ENCODE measurements around the gene SIRT3.

Gene SIRT3

DNA sequence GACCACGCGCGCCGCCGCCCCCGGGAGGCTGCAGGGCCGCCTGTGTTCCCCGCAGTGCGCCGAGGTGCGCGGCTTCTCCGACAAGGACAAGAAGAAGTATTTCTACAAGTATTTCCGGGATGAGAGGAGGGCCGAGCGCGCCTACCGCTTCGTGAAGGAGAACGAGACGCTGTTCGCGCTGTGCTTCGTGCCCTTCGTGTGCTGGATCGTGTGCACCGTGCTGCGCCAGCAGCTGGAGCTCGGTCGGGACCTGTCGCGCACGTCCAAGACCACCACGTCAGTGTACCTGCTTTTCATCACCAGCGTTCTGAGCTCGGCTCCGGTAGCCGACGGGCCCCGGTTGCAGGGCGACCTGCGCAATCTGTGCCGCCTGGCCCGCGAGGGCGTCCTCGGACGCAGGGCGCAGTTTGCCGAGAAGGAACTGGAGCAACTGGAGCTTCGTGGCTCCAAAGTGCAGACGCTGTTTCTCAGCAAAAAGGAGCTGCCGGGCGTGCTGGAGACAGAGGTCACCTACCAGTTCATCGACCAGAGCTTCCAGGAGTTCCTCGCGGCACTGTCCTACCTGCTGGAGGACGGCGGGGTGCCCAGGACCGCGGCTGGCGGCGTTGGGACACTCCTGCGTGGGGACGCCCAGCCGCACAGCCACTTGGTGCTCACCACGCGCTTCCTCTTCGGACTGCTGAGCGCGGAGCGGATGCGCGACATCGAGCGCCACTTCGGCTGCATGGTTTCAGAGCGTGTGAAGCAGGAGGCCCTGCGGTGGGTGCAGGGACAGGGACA is 44.8 kb upstream of the SIRT3 start:
- no peaks in the 10 kb centered on the region for H3K27me3 ChIP-seq (ENCODE audit: insufficient read depth, low read length)

DNA sequence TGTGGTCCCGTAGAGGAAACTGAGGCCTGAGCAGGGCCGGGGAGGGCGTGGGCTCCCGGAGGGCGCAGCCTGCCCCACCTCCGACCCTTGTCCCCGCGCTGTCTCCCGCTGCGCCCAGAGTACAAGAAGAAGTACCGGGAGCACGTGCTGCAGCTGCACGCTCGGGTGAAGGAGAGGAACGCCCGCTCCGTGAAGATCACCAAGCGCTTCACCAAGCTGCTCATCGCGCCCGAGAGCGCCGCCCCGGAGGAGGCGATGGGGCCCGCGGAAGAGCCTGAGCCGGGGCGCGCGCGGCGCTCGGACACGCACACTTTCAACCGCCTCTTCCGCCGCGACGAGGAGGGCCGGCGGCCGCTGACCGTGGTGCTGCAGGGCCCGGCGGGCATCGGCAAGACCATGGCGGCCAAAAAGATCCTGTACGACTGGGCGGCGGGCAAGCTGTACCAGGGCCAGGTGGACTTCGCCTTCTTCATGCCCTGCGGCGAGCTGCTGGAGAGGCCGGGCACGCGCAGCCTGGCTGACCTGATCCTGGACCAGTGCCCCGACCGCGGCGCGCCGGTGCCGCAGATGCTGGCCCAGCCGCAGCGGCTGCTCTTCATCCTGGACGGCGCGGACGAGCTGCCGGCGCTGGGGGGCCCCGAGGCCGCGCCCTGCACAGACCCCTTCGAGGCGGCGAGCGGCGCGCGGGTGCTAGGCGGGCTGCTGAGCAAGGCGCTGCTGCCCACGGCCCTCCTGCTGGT is 44.0 kb upstream of the SIRT3 start:
- H3K14ac ChIP-seq (ENCODE audit: low read length) = no peak overlapping the region
- H2BK12ac ChIP-seq (ENCODE audit: low read length) = no peak overlapping the region
- DNase-seq = peak in 1 of 2 donors; percentile 38
- no peak overlapping the region for H2AK5ac ChIP-seq (ENCODE audit: low read length)
- peaks cover 2 to 6% of the 10 kb centered on the region in 2 experiments for H3K4me1 ChIP-seq (ENCODE audit: control insufficient read depth in 1 of 2, insufficient read depth in 2 of 2, low read length in 2 of 2)
- H3K4me3 ChIP-seq (ENCODE audit: low read depth, low read length) = no peak overlapping the region
- WGBS (ENCODE audit: extremely low coverage, insufficient coverage, insufficient read length) = no CpG with 5 or more reads among the region's 85 CpGs
- H4K12ac ChIP-seq (ENCODE audit: low read depth, low read length) = no peak overlapping the region
- H2AFZ ChIP-seq (ENCODE audit: insufficient read depth, low read length, poor library complexity) = no peak overlapping the region
- H3K9me3 ChIP-seq (ENCODE audit: insufficient read depth, low read depth, low read length) = no peaks in the 10 kb centered on the region
- H3K9ac ChIP-seq (ENCODE audit: low read length) = no peak overlapping the region
- no peaks in the 10 kb centered on the region for H3K36me3 ChIP-seq (ENCODE audit: control insufficient read depth in 1 of 2, insufficient read depth in 2 of 2, low read length in 2 of 2)
- H3K27me3 ChIP-seq (ENCODE audit: insufficient read depth, low read length) = no peaks in the 10 kb centered on the region
- H3K79me2 ChIP-seq (ENCODE audit: control insufficient read depth, insufficient read depth, low read length, poor library complexity) = no peaks in the 10 kb centered on the region
- H2BK120ac ChIP-seq (ENCODE audit: insufficient read depth, low read length, poor library complexity) = no peak overlapping the region
- no peak overlapping the region for H3K27ac ChIP-seq (ENCODE audit: low read depth, low read length)
- no peak overlapping the region for H4K91ac ChIP-seq (ENCODE audit: low read depth, low read length)
- no peak overlapping the region for H3K18ac ChIP-seq (ENCODE audit: low read length)
- H4K8ac ChIP-seq (ENCODE audit: low read depth, low read length) = no peak overlapping the region
- peaks cover 4% of the 10 kb centered on the region for H3K79me1 ChIP-seq (ENCODE audit: low read length)
- H3K4ac ChIP-seq (ENCODE audit: low read depth, low read length) = no peak overlapping the region
- H2BK5ac ChIP-seq (ENCODE audit: low read depth, low read length, poor library complexity) = no peak overlapping the region
- H3K23ac ChIP-seq (ENCODE audit: low read length) = no peak overlapping the region
- H3K4me2 ChIP-seq (ENCODE audit: low read length) = no peak overlapping the region

More for the DNA sequence above, 44.8 kb upstream of the SIRT3 start:
- Histone ChIP-seq H4K8ac (ENCODE audit: low read depth, low read length) (no peak overlapping the region), H3K4me2 (ENCODE audit: low read length) (no peak overlapping the region), H3K9me3 (ENCODE audit: insufficient read depth, low read depth, low read length) (no peaks in the 10 kb centered on the region), H3K79me2 (ENCODE audit: control insufficient read depth, insufficient read depth, low read length, poor library complexity) (no peaks in the 10 kb centered on the region), H2AFZ (ENCODE audit: insufficient read depth, low read length, poor library complexity) (no peak overlapping the region), H3K4me3 (ENCODE audit: low read depth, low read length) (no peak overlapping the region), H3K27ac (ENCODE audit: low read depth, low read length) (no peak overlapping the region), H3K4ac (ENCODE audit: low read depth, low read length) (no peak overlapping the region), H3K79me1 (ENCODE audit: low read length) (peaks cover 4% of the 10 kb centered on the region), H2AK5ac (ENCODE audit: low read length) (no peak overlapping the region), H4K12ac (ENCODE audit: low read depth, low read length) (no peak overlapping the region), H3K36me3 (ENCODE audit: control insufficient read depth in 1 of 2, insufficient read depth in 2 of 2, low read length in 2 of 2) (no peaks in the 10 kb centered on the region), H2BK12ac (ENCODE audit: low read length) (no peak overlapping the region), H3K4me1 (ENCODE audit: control insufficient read depth in 1 of 2, insufficient read depth in 2 of 2, low read length in 2 of 2) (peaks cover 2 to 6% of the 10 kb centered on the region in 2 experiments), H3K23ac (ENCODE audit: low read length) (no peak overlapping the region), H3K9ac (ENCODE audit: low read length) (no peak overlapping the region), H4K91ac (ENCODE audit: low read depth, low read length) (no peak overlapping the region), H3K14ac (ENCODE audit: low read length) (no peak overlapping the region), H3K18ac (ENCODE audit: low read length) (no peak overlapping the region), H2BK5ac (ENCODE audit: low read depth, low read length, poor library complexity) (no peak overlapping the region), H2BK120ac (ENCODE audit: insufficient read depth, low read length, poor library complexity) (no peak overlapping the region)
- no peak for DNase-seq
- WGBS (ENCODE audit: extremely low coverage, insufficient coverage, insufficient read length) = no CpG with 5 or more reads among the region's 79 CpGs

DNA sequence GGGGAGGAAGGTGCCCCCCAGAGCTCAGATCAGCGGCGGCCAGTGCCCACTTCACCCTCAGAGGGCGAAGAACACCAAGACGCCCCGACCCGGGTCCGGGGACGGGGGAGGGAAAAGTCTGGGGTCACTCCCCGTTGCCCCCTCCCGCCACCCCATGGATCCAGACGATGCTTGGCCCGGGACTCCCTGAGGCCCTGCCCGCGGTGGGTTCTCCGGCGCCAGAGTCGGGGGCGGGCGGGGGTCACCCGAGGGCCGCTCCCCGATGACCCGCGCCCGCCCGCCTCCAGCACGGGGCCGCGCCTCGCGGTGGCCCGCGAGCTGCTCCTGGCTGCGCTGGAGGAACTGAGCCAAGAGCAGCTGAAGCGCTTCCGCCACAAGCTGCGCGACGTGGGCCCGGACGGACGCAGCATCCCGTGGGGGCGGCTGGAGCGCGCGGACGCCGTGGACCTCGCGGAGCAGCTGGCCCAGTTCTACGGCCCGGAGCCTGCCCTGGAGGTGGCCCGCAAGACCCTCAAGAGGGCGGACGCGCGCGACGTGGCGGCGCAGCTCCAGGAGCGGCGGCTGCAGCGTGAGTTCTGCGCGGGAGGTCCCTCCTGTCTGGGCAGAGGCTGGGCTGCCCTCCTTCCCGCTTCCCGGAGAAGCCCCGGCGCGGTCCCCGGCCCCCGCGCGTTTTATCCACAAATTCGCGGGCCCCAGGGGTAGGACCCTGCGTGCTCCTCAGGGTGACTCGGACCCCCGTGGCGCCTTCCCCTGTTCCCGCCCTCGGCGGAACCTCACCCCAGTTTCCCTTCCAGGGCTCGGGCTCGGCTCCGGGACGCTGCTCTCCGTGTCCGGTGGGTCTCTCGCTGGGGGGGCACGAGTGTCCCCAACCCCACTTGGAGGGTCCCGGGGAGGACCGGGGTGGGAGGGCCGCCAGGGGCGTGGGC is 43.2 kb upstream of the SIRT3 start:
- no peaks in the 10 kb centered on the region for H3K27me3 ChIP-seq (ENCODE audit: insufficient read depth, low read length)
- no peak overlapping the region for H2BK120ac ChIP-seq (ENCODE audit: insufficient read depth, low read length, poor library complexity)
- H2BK5ac ChIP-seq (ENCODE audit: low read depth, low read length, poor library complexity) = no peak overlapping the region
- peaks cover 2 to 5% of the 10 kb centered on the region in 2 experiments for H3K4me1 ChIP-seq (ENCODE audit: control insufficient read depth in 1 of 2, insufficient read depth in 2 of 2, low read length in 2 of 2)
- H3K79me1 ChIP-seq (ENCODE audit: low read length) = peaks cover 3% of the 10 kb centered on the region
- H3K14ac ChIP-seq (ENCODE audit: low read length) = no peak overlapping the region
- no peak overlapping the region for H3K27ac ChIP-seq (ENCODE audit: low read depth, low read length)
- H2BK12ac ChIP-seq (ENCODE audit: low read length) = no peak overlapping the region
- H4K91ac ChIP-seq (ENCODE audit: low read depth, low read length) = no peak overlapping the region
- H2AFZ ChIP-seq (ENCODE audit: insufficient read depth, low read length, poor library complexity) = no peak overlapping the region
- no peak overlapping the region for H3K9ac ChIP-seq (ENCODE audit: low read length)
- H3K9me3 ChIP-seq (ENCODE audit: insufficient read depth, low read depth, low read length) = no peaks in the 10 kb centered on the region
- no peak overlapping the region for H3K4ac ChIP-seq (ENCODE audit: low read depth, low read length)
- H3K4me3 ChIP-seq (ENCODE audit: low read depth, low read length) = no peak overlapping the region
- no peak overlapping the region for H3K18ac ChIP-seq (ENCODE audit: low read length)
- no CpG with 5 or more reads among the region's 97 CpGs for WGBS (ENCODE audit: extremely low coverage, insufficient coverage, insufficient read length)
- no peak overlapping the region for H3K4me2 ChIP-seq (ENCODE audit: low read length)
- DNase-seq = no peak
- H4K8ac ChIP-seq (ENCODE audit: low read depth, low read length) = no peak overlapping the region
- no peak overlapping the region for H4K12ac ChIP-seq (ENCODE audit: low read depth, low read length)
- H3K23ac ChIP-seq (ENCODE audit: low read length) = no peak overlapping the region
- no peaks in the 10 kb centered on the region for H3K79me2 ChIP-seq (ENCODE audit: control insufficient read depth, insufficient read depth, low read length, poor library complexity)
- no peak overlapping the region for H2AK5ac ChIP-seq (ENCODE audit: low read length)
- no peaks in the 10 kb centered on the region for H3K36me3 ChIP-seq (ENCODE audit: control insufficient read depth in 1 of 2, insufficient read depth in 2 of 2, low read length in 2 of 2)
